D721Med (cell line): ENCODE results near the gene TNK1.

Source experiments
- DNase-seq: peaks from one replicate; pipeline ENCODE4 v3.0.0; 2011; ENCODE audit warnings: low spot score; ENCODE audit not compliant: insufficient read length
- FAIRE-seq: peaks from 2 replicates; lab custom pipeline; 2011; peaks lifted over from hg19 to GRCh38; lab: Jason Lieb, UNC
- CTCF ChIP-seq: IDR thresholded peaks from 2 replicates; pipeline ENCODE4 v1.5.1; 2012; ENCODE audit warnings: mild to moderate bottlenecking, control low read depth; ENCODE audit not compliant: insufficient read depth; ENCODE audit errors: missing control alignments

The TNK1 gene

GRCh38 chr17:7408863-7409262 lies 28.0 kb downstream of the TNK1 start:
- no peak for FAIRE-seq
- DNase-seq: no peak
- no peak for TF ChIP-seq CTCF

DNA sequence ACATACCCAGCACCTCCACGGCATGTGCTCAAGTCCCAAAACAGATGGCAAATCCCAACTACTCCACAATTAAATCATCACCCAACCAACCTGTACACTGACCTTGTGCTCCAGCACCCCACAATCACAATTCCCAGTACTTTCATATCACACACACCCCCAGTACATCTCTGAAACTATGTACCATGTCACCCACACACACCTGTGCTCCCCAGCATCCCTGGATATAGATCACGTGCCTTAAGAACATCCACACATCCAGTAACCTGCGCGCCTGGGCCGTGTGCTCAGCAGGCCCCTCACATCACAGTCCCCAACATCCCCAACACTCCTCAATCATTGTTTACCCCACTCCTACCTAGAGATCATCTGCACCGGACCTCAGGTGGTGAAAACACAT lies 28.8 kb downstream of the TNK1 start:
- FAIRE-seq: no peak
- no peak for DNase-seq
- no peak for TF ChIP-seq CTCF

GRCh38 chr17:7410634-7411426 lies 29.9 kb downstream of the TNK1 start:
- DNase-seq: no peak
- FAIRE-seq: no peak
- TF ChIP-seq CTCF: no peak

- FAIRE-seq (no peak), DNase-seq (no peak)
- TF ChIP-seq CTCF: no peak
Observed at GRCh38 chr17:7411427-7411750, 30.5 kb downstream of the TNK1 start.

- FAIRE-seq (no peak), DNase-seq (no peak)
- TF ChIP-seq CTCF: no peak
Observed at GRCh38 chr17:7413346-7413985, 32.6 kb downstream of the TNK1 start.

GRCh38 chr17:7414837-7415236 lies 33.9 kb downstream of the TNK1 start:
- no peak for DNase-seq
- TF ChIP-seq CTCF: no peak
- no peak for FAIRE-seq

DNA sequence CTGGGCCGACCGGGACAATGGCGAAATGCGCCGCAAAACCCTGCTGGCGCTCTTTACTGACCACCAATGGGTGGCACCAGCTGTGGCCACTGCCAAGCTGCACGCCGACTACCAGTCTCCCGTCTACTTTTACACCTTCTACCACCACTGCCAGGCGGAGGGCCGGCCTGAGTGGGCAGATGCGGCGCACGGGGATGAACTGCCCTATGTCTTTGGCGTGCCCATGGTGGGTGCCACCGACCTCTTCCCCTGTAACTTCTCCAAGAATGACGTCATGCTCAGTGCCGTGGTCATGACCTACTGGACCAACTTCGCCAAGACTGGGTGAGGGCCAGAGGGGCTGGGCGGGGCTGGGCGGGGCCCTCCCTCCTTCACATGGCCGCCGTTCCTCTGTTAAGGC lies 34.9 kb downstream of the TNK1 start:
- no peak for TF ChIP-seq CTCF
- FAIRE-seq (no peak), DNase-seq (no peak)
